Karpas-422 (cell line): ENCODE measurements around the gene EFEMP2. TPM values are rescaled to one million over a fixed set of nuclear protein-coding genes. Genes with fewer than 3 reads are reported as not detected.

Experiments
- DNase-seq: peaks from one replicate; pipeline ENCODE4 v3.0.0-alpha.2; 2015
- H2AFZ ChIP-seq: fragments of 200-600 bp; sonication (generic); 2 replicates; pipeline ENCODE4 v1.6.1; 2014; ENCODE audit warnings: antibody characterized with exemption, low read length, mixed read lengths
- H3K27ac ChIP-seq: fragments of 200-600 bp; sonication (generic); 2 replicates; pipeline ENCODE4 v1.5.1; 2014; ENCODE audit warnings: mild to moderate bottlenecking, low read length, moderate library complexity
- H3K27me3 ChIP-seq: fragments of 200-600 bp; sonication (generic); 2 replicates; pipeline ENCODE4 v1.6.1; 2014; ENCODE audit warnings: low read length, mixed read lengths
- H3K36me3 ChIP-seq: fragments of 200-600 bp; sonication (generic); 2 replicates; pipeline ENCODE4 v1.6.1; 2014; ENCODE audit warnings: low read length, mixed read lengths; ENCODE audit not compliant: insufficient read depth
- H3K4me1 ChIP-seq: fragments of 200-600 bp; sonication (generic); 2 replicates; pipeline ENCODE4 v1.6.1; 2014; ENCODE audit warnings: mild to moderate bottlenecking, low read length, mixed read lengths
- H3K4me2 ChIP-seq: fragments of 200-600 bp; sonication (generic); 2 replicates; pipeline ENCODE4 v1.6.1; 2014; ENCODE audit warnings: low read length, low read depth, mild to moderate bottlenecking; ENCODE audit not compliant: poor library complexity, severe bottlenecking
- H3K4me3 ChIP-seq: fragments of 200-600 bp; sonication (generic); 2 replicates; pipeline ENCODE4 v1.5.1; 2014; ENCODE audit warnings: mild to moderate bottlenecking, antibody characterized with exemption, low read length, mixed read lengths
- H3K79me2 ChIP-seq: fragments of 200-600 bp; sonication (generic); 2 replicates; pipeline ENCODE4 v1.6.1; 2014; ENCODE audit warnings: mild to moderate bottlenecking, low read length, mixed read lengths
- H3K9ac ChIP-seq: fragments of 200-600 bp; sonication (generic); 2 replicates; pipeline ENCODE4 v1.6.0; 2014; ENCODE audit warnings: low read length
- H3K9me2 ChIP-seq: fragments of 200-600 bp; sonication (generic), shearing (Covaris generic); replicated peaks from 2 replicates; pipeline ENCODE4 v1.6.0; 2014; ENCODE audit warnings: mild to moderate bottlenecking, low read length, moderate library complexity; ENCODE audit not compliant: insufficient read depth
- H3K9me3 ChIP-seq: fragments of 300-700, 200-600 bp; sonication (generic); 2 replicates; pipeline ENCODE4 v1.6.1; 2014; ENCODE audit warnings: low read length, mixed read lengths
- H4K20me1 ChIP-seq: fragments of 200-600 bp; sonication (generic); 2 replicates; pipeline ENCODE4 v1.6.1; 2014; ENCODE audit warnings: mild to moderate bottlenecking, antibody characterized with exemption, low read length, low read depth; ENCODE audit not compliant: insufficient read depth
- total RNA-seq: library from RNA; depleted of rRNA; stranded (reverse); fragments of >200 nt; shearing (Covaris generic); gene quantifications from 2 replicates; pipeline ENCODE4 v1.2.3, GENCODE V29; 2014; ENCODE audit warnings: low replicate concordance

Gene EFEMP2
- total RNA-seq, 1 experiment from 2014 or later = 1.3 TPM

DNA sequence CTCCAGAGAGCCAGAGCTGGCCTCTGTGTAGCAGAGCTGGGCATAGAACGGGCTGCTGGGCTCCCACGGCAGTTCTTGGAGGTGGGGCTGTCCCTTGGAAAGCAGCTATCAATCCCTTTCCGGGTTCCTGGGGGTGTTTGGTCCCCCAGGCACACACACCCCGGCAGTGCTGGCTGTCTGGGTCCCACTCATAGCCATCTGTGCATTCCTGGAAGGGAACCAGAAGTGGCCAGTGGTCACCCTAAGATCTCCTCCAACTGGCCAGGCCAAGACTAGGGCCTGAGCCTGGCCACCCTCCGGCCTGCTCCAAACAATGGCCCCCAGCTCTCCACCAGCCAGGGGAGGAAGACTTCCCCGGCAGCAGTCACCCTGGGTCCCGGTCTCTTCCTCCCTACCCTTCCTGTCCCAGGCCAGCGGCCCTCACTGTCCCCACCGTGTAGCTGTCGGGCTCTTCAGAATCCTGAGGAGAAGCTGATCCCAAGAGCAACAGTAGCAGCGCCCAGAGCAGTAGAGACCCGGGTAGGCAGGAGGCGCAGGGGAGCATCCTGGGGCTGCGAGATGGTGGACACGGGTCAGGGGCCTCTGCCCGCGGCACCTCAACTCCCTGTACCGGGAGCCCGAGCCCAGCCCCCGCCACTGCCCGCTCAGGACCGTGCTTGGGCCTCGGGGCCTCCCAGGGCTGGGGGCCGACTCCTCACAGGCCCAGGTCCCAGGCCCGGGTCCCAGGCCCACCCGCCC, 620 bp downstream of the EFEMP2 start:
- peaks cover 18% of the 10 kb centered on the region for H3K4me1 ChIP-seq
- H3K27ac ChIP-seq = no peak overlapping the region
- no peak overlapping the region for H3K4me2 ChIP-seq

DNA sequence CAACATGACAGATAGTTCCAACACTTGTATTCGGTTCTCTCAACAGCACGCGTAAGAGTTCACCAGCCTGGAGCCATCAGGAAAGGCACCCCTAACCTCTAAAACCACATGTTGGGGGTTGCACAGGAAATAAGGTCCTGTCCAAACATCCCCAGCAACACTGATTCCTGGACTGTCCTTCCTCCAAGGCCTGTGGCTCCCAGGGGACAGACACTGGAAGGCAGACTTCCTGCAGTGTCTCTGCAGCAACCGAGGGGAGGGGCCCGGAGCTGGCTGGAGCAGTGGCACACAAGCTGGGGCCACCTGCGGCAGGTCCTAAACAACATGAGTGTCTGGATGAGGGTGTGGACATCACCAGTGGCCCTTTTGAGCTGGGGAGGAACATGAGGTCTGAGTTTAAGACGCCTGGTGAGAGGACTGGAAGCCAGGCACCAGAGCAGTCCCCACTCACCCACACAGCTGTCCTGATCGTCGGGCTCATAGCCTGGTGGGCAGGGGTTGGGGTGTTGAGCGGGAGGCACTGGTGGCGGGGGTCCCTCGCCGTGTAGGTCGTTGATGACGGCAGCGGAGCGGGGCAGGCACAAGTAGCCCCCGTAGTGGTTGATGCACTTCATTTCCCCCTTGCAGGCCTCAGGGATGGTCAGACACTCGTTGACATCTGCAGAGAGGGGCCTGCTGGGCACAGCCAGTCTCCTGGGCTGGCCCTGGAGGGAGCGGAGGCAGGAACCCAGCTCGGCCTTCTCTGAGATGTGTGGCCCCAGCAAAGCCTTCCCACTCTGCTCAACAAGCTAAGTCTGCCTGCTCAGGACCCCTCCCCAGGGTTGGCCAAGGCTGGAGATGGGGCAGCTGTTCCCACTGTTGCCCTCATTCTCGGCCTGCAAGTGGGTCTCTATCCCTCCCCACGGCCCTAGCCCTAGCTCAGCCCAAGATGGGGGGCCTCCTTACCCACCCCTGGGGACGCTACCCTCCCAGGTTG, 1.6 kb downstream of the EFEMP2 start:
- H3K9me3 ChIP-seq = no peaks in the 10 kb centered on the region
- no peaks in the 10 kb centered on the region; the same call in 1 of the 2 replicates for H3K36me3 ChIP-seq
- H3K4me2 ChIP-seq = no peak overlapping the region
- H3K27ac ChIP-seq = no peak overlapping the region
- no peak overlapping the region for H3K9ac ChIP-seq
- peaks cover 18% of the 10 kb centered on the region for H3K4me1 ChIP-seq
- no peaks in the 10 kb centered on the region for H3K9me2 ChIP-seq
- no peaks in the 10 kb centered on the region for H3K79me2 ChIP-seq
- no peak overlapping the region for H3K4me3 ChIP-seq
- no peak overlapping the region for H2AFZ ChIP-seq
- H4K20me1 ChIP-seq = peaks cover 19% of the 10 kb centered on the region
- DNase-seq = no peak
- H3K27me3 ChIP-seq = no peaks in the 10 kb centered on the region

More for the DNA sequence above, 620 bp downstream of the EFEMP2 start:
- no peak for DNase-seq
- Histone ChIP-seq H3K9ac (no peak overlapping the region), H3K9me2 (no peaks in the 10 kb centered on the region), H3K27me3 (no peaks in the 10 kb centered on the region), H3K36me3 (no peaks in the 10 kb centered on the region; the same call in 1 of the 2 replicates), H3K9me3 (no peaks in the 10 kb centered on the region), H2AFZ (no peak overlapping the region), H3K79me2 (no peaks in the 10 kb centered on the region), H3K4me3 (no peak overlapping the region), H4K20me1 (peaks cover 16% of the 10 kb centered on the region)

DNA sequence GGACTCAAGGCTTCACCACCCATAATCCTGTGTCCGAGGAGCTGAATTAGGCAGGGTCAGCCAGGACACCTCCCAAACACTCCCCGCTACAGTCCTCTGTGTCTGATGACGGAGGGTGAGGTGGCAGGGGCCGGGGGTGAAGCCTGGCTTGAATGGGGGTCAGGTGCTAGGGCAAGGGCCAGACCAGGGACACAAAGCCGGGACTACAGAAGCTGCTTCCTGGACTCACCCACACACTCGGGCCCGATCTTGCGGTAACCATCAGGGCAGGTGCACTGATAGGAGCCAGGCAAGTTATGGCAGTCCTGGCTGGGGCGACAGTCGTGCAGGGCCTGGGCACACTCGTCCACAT, 2.3 kb downstream of the EFEMP2 start:
- Histone ChIP-seq H3K9ac (no peak overlapping the region), H3K79me2 (no peaks in the 10 kb centered on the region), H3K9me2 (no peaks in the 10 kb centered on the region), H3K27ac (no peak overlapping the region), H2AFZ (no peak overlapping the region), H3K4me3 (no peak overlapping the region), H4K20me1 (peaks cover 19% of the 10 kb centered on the region), H3K9me3 (no peaks in the 10 kb centered on the region), H3K4me1 (peaks cover 18% of the 10 kb centered on the region), H3K36me3 (no peaks in the 10 kb centered on the region; the same call in 1 of the 2 replicates), H3K27me3 (no peaks in the 10 kb centered on the region), H3K4me2 (no peak overlapping the region)
- no peak for DNase-seq

DNA sequence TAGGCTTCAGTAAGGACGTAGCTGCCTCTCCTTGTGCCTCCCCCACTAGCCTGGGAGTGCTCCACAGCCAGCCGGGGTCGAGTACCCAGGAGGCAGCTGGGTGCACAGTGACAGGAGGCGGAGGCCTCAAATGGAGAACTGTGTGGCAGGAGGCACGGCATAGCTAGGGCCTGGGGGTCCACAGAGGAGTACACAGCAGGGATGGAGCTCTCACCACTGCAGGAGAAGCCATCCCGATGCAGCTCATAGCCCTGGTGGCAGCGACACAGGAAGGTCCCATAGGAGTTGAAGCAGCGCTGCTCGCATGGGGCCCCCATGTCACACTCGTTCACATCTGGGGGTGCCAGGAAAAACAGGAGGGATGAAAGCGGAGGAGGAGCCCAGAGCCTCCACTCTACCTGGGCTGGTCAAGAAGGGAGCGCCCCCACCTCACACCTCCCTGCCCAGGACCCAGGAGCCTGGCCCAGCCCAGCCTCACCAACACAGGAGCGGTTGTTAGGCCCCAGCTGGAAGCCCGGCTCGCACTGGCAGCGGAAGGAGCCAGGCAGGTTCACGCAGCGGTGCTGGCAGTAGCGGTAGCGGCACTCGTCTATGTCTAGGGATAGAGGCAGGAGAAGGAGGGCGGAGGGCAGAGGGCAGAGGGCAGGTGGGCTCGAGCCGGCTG, 2.8 kb downstream of the EFEMP2 start:
- no peak overlapping the region for H3K27ac ChIP-seq
- H3K79me2 ChIP-seq = no peaks in the 10 kb centered on the region
- H3K4me3 ChIP-seq = no peak overlapping the region
- H3K9me3 ChIP-seq = no peaks in the 10 kb centered on the region
- H2AFZ ChIP-seq = no peak overlapping the region
- no peaks in the 10 kb centered on the region; the same call in 1 of the 2 replicates for H3K36me3 ChIP-seq
- peak; percentile 57 for DNase-seq
- H3K9me2 ChIP-seq = no peaks in the 10 kb centered on the region
- H3K27me3 ChIP-seq = no peaks in the 10 kb centered on the region
- H3K9ac ChIP-seq = no peak overlapping the region
- H3K4me2 ChIP-seq = no peak overlapping the region
- peaks cover 19% of the 10 kb centered on the region for H4K20me1 ChIP-seq
- peaks cover 18% of the 10 kb centered on the region for H3K4me1 ChIP-seq

DNA sequence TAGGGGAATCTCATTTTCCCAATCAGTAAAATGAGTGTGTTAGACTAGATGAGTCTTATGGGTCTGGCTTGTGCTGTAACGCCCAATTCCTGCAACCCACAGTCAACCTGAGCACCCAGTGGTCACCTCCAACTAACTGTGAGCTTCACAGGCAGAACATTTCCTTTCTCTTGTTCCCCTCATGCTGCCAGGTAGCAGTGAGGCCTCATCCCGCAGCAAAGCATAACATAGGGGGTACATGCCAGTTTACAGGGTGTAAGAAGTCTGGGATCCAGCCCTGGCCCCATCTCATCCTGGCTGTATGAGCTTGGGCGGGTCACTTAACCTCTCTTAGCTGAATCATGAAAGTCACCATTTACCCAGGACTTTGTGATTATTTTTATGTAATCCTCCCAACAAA, 3.7 kb downstream of the EFEMP2 start:
- Histone ChIP-seq H3K9ac (no peak overlapping the region), H3K79me2 (no peaks in the 10 kb centered on the region), H3K27ac (no peak overlapping the region), H3K36me3 (peaks cover 4% of the 10 kb centered on the region; the same call in 1 of the 2 replicates), H2AFZ (no peak overlapping the region), H3K4me1 (peaks cover 18% of the 10 kb centered on the region), H3K4me3 (no peak overlapping the region), H4K20me1 (peaks cover 19% of the 10 kb centered on the region), H3K27me3 (no peaks in the 10 kb centered on the region), H3K4me2 (no peak overlapping the region), H3K9me2 (no peaks in the 10 kb centered on the region), H3K9me3 (no peaks in the 10 kb centered on the region)
- DNase-seq = no peak

DNA sequence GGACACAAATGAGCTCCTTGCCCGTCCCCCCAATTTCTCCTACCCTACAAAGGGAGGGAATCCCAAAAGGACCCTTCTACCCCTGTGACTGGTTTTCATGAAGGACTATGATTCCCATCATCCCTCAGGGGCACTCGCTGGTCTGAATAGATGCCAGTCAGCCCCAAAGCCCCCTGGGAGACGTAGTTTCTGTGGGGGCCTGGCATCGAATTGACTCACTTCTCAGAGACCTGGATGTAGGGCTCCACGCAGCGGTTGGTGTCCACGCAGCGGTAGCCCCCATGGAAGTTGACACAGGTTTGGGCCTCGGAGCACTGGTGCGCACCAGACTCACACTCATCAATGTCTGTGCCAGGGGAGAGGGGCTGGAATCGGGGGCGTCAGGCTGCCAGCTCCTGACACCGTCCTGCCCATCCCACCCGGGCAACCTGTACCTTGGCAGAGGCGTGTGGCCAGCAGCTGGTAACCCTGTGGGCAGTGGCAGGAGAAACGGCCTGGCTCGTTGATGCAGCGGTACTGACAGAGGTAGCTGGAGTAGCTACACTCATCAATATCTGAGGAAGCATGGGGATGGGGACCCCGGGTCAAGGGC, 4.4 kb downstream of the EFEMP2 start:
- H3K4me3 ChIP-seq = no peak overlapping the region
- no peak overlapping the region for H2AFZ ChIP-seq
- H4K20me1 ChIP-seq = peaks cover 19% of the 10 kb centered on the region
- peak; percentile 71 for DNase-seq
- peaks cover 4% of the 10 kb centered on the region; the same call in 1 of the 2 replicates for H3K36me3 ChIP-seq
- H3K4me2 ChIP-seq = no peak overlapping the region
- H3K9me2 ChIP-seq = no peaks in the 10 kb centered on the region
- no peaks in the 10 kb centered on the region for H3K9me3 ChIP-seq
- H3K9ac ChIP-seq = no peak overlapping the region
- peaks cover 12% of the 10 kb centered on the region for H3K4me1 ChIP-seq
- H3K79me2 ChIP-seq = no peaks in the 10 kb centered on the region
- H3K27me3 ChIP-seq = no peaks in the 10 kb centered on the region
- no peak overlapping the region for H3K27ac ChIP-seq

DNA sequence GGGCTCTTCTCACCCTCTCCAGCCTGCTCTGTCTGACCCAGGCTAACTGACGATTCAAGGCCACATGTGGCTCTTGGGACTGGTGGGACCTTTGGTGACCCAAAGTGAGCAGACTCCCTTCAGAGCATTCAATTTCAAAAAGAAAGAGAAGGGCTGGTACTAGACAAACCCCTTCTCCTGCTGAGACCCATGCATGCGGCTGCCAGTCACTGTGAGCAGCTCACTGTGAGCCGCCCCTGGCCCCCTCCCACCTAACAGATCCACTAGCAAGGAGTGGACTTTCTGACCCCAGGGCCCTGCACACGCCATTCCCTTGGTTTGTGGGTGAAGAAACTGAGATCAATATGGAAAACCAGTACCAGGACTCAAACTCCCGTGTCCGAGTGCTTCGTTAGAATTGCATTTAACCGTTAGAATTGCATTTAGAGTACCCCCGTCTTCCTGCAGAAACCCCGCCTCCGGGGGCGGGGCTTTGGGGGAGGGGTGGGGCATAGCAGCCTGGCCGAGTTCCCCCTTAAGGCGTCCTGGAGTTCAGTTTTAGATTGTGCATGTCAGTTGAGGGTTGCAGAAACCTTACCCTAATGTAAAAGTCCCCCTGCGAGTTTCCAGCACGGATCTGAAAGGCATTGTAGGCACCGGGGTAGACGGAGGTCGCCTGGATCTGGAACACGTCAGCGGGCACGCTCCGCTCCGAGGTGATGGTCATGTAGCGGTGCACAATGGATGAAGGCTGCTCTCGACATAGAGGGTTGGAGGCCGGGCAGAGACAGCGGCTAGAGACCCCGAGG, 5.1 kb downstream of the EFEMP2 start:
- H3K4me2 ChIP-seq = no peak overlapping the region
- no peak overlapping the region for H3K4me3 ChIP-seq
- H3K4me1 ChIP-seq = peaks cover 9% of the 10 kb centered on the region
- peak; percentile 78 for DNase-seq
- no peak overlapping the region for H3K27ac ChIP-seq
- H3K79me2 ChIP-seq = no peaks in the 10 kb centered on the region; the same call in 1 of the 2 replicates
- H3K36me3 ChIP-seq = peaks cover 8% of the 10 kb centered on the region
- no peaks in the 10 kb centered on the region for H3K9me3 ChIP-seq
- no peak overlapping the region for H2AFZ ChIP-seq
- H4K20me1 ChIP-seq = peaks cover 19% of the 10 kb centered on the region
- no peaks in the 10 kb centered on the region for H3K27me3 ChIP-seq
- H3K9ac ChIP-seq = no peak overlapping the region
- no peaks in the 10 kb centered on the region for H3K9me2 ChIP-seq
